HepG2 (cell line): ENCODE results near the gene FHIT. TPM values are rescaled to one million over a fixed set of nuclear protein-coding genes. Genes with fewer than 3 reads are reported as not detected.

Experiments
- ATAC-seq: fragments of 200-7000 bp; cut with Tn5 transposase; 3 replicates; pipeline ENCODE4 v1.9.1; 2020; ENCODE audit warnings: mild to moderate bottlenecking, moderate library complexity
- BruUV-seq: library from RNA; stranded (reverse); fragments of 400-500 nt; replicated peaks from 2 replicates; lab custom pipeline; 2021; lab: Mats Ljungman, UMichigan
- CTCF ChIA-PET: fragments of 300-600 bp; formaldehyde crosslinking; extraction: SDS; loops from one replicate; lab custom pipeline; 2021; ENCODE audit warnings: low total read pairs, inconsistent platforms, low intra/inter-chr PET ratio; lab: Yijun Ruan, JAX
- POLR2A ChIA-PET: fragments of 350-600 bp; sonication (Branson Sonifier 250); formaldehyde crosslinking; loops from one replicate; lab custom pipeline; 2020; ENCODE audit warnings: antibody characterized with exemption, inconsistent platforms; lab: Yijun Ruan, JAX
- DNase-seq: peaks from one replicate; pipeline ENCODE4 v3.0.0-alpha.2; 2015; ENCODE audit warnings: low spot score
- FAIRE-seq: peaks from 3 replicates; lab custom pipeline; 2011; peaks lifted over from hg19 to GRCh38; lab: Jason Lieb, UNC
- H2AFZ ChIP-seq: one replicate; pipeline ENCODE4 v1.6.1; 2011; ENCODE audit warnings: low read length, inconsistent platforms
- H3K27ac ChIP-seq: fragments of 300-600 bp; 3 replicates; pipeline ENCODE4 v1.8.0; 2011; ENCODE audit warnings: mixed run types, mild to moderate bottlenecking, mixed read lengths, low read length, inconsistent platforms; ENCODE audit not compliant: insufficient read depth; ENCODE audit errors: extremely low read length
- H3K27me3 ChIP-seq, 2 experiments: fragments of 200-600 bp in 1 of 2; 2 replicates in 1 of 2; 3 replicates in 1 of 2; pipeline versions ENCODE4 v1.6.0 to v1.8.0; 2011; ENCODE audit warnings: low read length in 2 of 2, mild to moderate bottlenecking in 2 of 2, moderate library complexity in 2 of 2, inconsistent platforms in 1 of 2; ENCODE audit not compliant: insufficient read depth in 2 of 2, control insufficient read depth in 1 of 2
- H3K36me3 ChIP-seq, 2 experiments: fragments of 200-600 bp in 1 of 2; replicated peaks in 1 of 2; 2 replicates in 1 of 2; 3 replicates in 1 of 2; pipeline versions ENCODE4 v1.5.1 to v1.8.0; 2011; ENCODE audit warnings: low read length in 2 of 2, inconsistent platforms in 1 of 2; ENCODE audit not compliant: insufficient read depth in 2 of 2, control insufficient read depth in 1 of 2
- H3K4me1 ChIP-seq: 2 replicates; pipeline ENCODE4 v1.5.1; 2012; ENCODE audit warnings: low read length, inconsistent platforms; ENCODE audit not compliant: insufficient read depth
- H3K4me2 ChIP-seq: 2 replicates; pipeline ENCODE4 v1.6.0; 2011; ENCODE audit warnings: low read depth, low read length, inconsistent platforms
- H3K4me3 ChIP-seq, 3 experiments: fragments of 200-600 bp in 1 of 3; sonication (generic), shearing (Covaris generic) in 1 of 3; replicated peaks in 1 of 3; 2 replicates each; pipeline ENCODE4 v1.5.1; 2011 to 2016; ENCODE audit warnings: low read length in 3 of 3, inconsistent platforms in 2 of 3, low read depth in 2 of 3, mild to moderate bottlenecking in 2 of 3, control low read depth in 1 of 3, mixed read lengths in 1 of 3; ENCODE audit not compliant: insufficient read depth in 1 of 3
- H3K79me2 ChIP-seq: one replicate; pipeline ENCODE4 v1.6.1; 2011; ENCODE audit warnings: low read length, inconsistent platforms; ENCODE audit not compliant: insufficient read depth
- H3K9ac ChIP-seq: 2 replicates; pipeline ENCODE4 v1.6.0; 2011; ENCODE audit warnings: mild to moderate bottlenecking, low read depth, low read length, inconsistent platforms; ENCODE audit not compliant: insufficient read depth
- H3K9me3 ChIP-seq: 2 replicates; pipeline ENCODE4 v1.5.1; 2012; ENCODE audit warnings: mild to moderate bottlenecking, low read length
- H4K20me1 ChIP-seq: 2 replicates; pipeline ENCODE4 v1.6.0; 2011; ENCODE audit warnings: inconsistent platforms, mild to moderate bottlenecking, low read length, moderate library complexity; ENCODE audit not compliant: insufficient read depth
- E2F2 ChIP-seq: sonication (generic); formaldehyde crosslinking; IDR thresholded peaks from 2 replicates; pipeline ENCODE4 v1.4.0; 2020; ENCODE audit warnings: missing genetic modification reagents, borderline replicate concordance
- HNF4G ChIP-seq, 2 experiments: sonication (generic) in 1 of 2; formaldehyde crosslinking in 1 of 2; IDR thresholded peaks; 2 replicates each; pipeline versions ENCODE4 v1.4.0 to v1.6.1; 2011 to 2020; ENCODE audit warnings: borderline replicate concordance in 2 of 2, low read depth in 2 of 2, mild to moderate bottlenecking in 2 of 2, low read length in 1 of 2, missing genetic modification reagents in 1 of 2, moderate library complexity in 1 of 2
- HNRNPH1 ChIP-seq: fragments of 200-400 bp; formaldehyde crosslinking; optimal IDR thresholded peaks from 2 replicates; pipeline ENCODE3; 2017; ENCODE audit warnings: mild to moderate bottlenecking, low read depth, low read length
- SAP130 ChIP-seq: IDR thresholded peaks from 2 replicates; pipeline ENCODE4 v1.6.1; 2016; ENCODE audit warnings: low read depth
- SNRNP70 ChIP-seq: fragments of 200-400 bp; formaldehyde crosslinking; IDR thresholded peaks from 2 replicates; pipeline ENCODE4 v1.6.1; 2017; ENCODE audit warnings: mild to moderate bottlenecking, low read depth, low read length, moderate library complexity
- STAT6 ChIP-seq: sonication (generic); formaldehyde crosslinking; IDR thresholded peaks from 2 replicates; pipeline ENCODE4 v1.4.0; 2020; ENCODE audit warnings: missing genetic modification reagents, mild to moderate bottlenecking, borderline replicate concordance
- THRA ChIP-seq: sonication (generic); formaldehyde crosslinking; IDR thresholded peaks from 2 replicates; pipeline ENCODE4 v1.4.0; 2020; ENCODE audit warnings: missing genetic modification reagents, borderline replicate concordance
- ZNF205 ChIP-seq: IDR thresholded peaks from 2 replicates; pipeline ENCODE4 v1.6.1; 2018; ENCODE audit warnings: missing biosample characterization, missing genetic modification reagents
- ZNF407 ChIP-seq: sonication (generic); formaldehyde crosslinking; IDR thresholded peaks from one replicate; pipeline ENCODE4 v1.5.1; 2020; ENCODE audit warnings: mild to moderate bottlenecking, missing genetic modification reagents; ENCODE audit errors: not compliant biosample characterization
- ZNF431 ChIP-seq: sonication (generic); formaldehyde crosslinking; IDR thresholded peaks from 2 replicates; pipeline ENCODE4 v1.9.0; 2022; ENCODE audit warnings: missing genetic modification reagents, low read depth, mild to moderate bottlenecking, borderline replicate concordance
- WGBS: methylation state at CpG from one replicate; pipeline ENCODE4 v1.1.6; 2017; ENCODE audit warnings: low lambda C conversion rate; 5-methylcytosine and 5-hydroxymethylcytosine counted together
- in situ Hi-C: cut with HindIII; loops from 2 replicates; pipeline ENCODE4 v1.10.0; 2017; ENCODE audit warnings: low pct_unique_long_range_greater_than_20kb; ENCODE audit not compliant: extremely low pct_ligation_motif_present
- intact Hi-C: fragments of 100-400 bp; cut with micrococcal nuclease; formaldehyde crosslinking; loops from one replicate; pipeline ENCODE4 v1.10.0; 2022; ENCODE audit not compliant: unreplicated experiment
- polyA plus RNA-seq, 8 experiments: library from polyadenylated mRNA; depleted of rRNA in 3 of 8; stranded (reverse) in 7 of 8; unstranded in 1 of 8; fragments of >200 nt; fragmentation: Illumina TruSeq in 4 of 8; extraction: Trizol in 4 of 8; gene quantifications; 2 replicates each; pipeline versions ENCODE4 v1.2.1 to v1.2.3, GENCODE V29; 2011 to 2016; ENCODE audit warnings: low read depth in 4 of 8, missing spikeins in 1 of 8, mixed read lengths in 1 of 8; ENCODE audit not compliant: insufficient read depth in 1 of 8
- total RNA-seq, 5 experiments: library from RNA; depleted of rRNA; stranded (reverse); fragments of >200 nt; fragmentation: Illumina TruSeq; extraction: Trizol; gene quantifications; 2 replicates each; pipeline ENCODE4 v1.2.3, GENCODE V29; 2016; ENCODE audit warnings: low read depth in 1 of 5

The FHIT gene
- total and polyA plus RNA-seq, 2 of the 13 experiments (the other 11 are each of a cell fraction or from before 2014, with no cell fraction given): 4.0 to 4.6 TPM

- no TSS peak for BruUV-seq
- TF ChIP-seq ZNF407 (CRISPR knock-in tag) (no peak), HNF4G (IDR thresholded peaks at IDR 0.05; ENCODE audit: borderline replicate concordance, low read depth, low read length) (no peak), HNF4G (CRISPR knock-in tag; IDR thresholded peaks at IDR 0.05; ENCODE audit: borderline replicate concordance, low read depth) (no peak), STAT6 (no peak), SNRNP70 (no peak), HNRNPH1 (no peak), ZNF431 (CRISPR knock-in tag) (no peak), SAP130 (CRISPR knock-in tag) (no peak), E2F2 (CRISPR knock-in tag) (no peak), THRA (CRISPR knock-in tag) (no peak), ZNF205 (no peak)
Measured at GRCh38 chr3:59885101-59885500, 1366.2 kb downstream of the FHIT start.

More at GRCh38 chr3:59885101-59885500, 1366.2 kb downstream of the FHIT start:
- no peak for FAIRE-seq
- Histone ChIP-seq H3K36me3 (no peaks in the 10 kb centered on the region), H3K27me3 (no peaks in the 10 kb centered on the region), H3K4me2 (no peak overlapping the region), H2AFZ (no peak overlapping the region), H3K79me2 (no peaks in the 10 kb centered on the region), H3K4me3 (no peak overlapping the region), H3K27ac (no peak overlapping the region), H4K20me1 (no peaks in the 10 kb centered on the region), H3K4me1 (no peaks in the 10 kb centered on the region), H3K9me3 (no peaks in the 10 kb centered on the region), H3K9ac (no peak overlapping the region)
- DNase-seq: no peak
- CTCF ChIA-PET: no interaction called here
- intact Hi-C loops (no loop called here), in situ Hi-C loops (no loop called here)
- 24% methylated on average over 4 of the region's 4 CpGs for WGBS
- POLR2A ChIA-PET: no interaction called here
- no peak for ATAC-seq
